Tibial artery (tissue), 4 donors: ENCODE results near the gene DPH2.

Source experiments
- DNase-seq, 2 donors: peaks; one replicate each; pipeline ENCODE4 v3.0.0-alpha.2; 2019
- H3K27ac ChIP-seq, 2 donors: fragments of 200-600 bp; sonication (generic) in 1 of 2; 1 replicate in 1 of 2; 2 replicates in 1 of 2; pipeline ENCODE4 v1.5.1; 2018 to 2019; ENCODE audit warnings: mild to moderate bottlenecking in 1 of 2
- H3K27me3 ChIP-seq, 2 donors: fragments of 200-600 bp; sonication (generic) in 1 of 2; one replicate each; pipeline versions ENCODE4 v1.5.1 to v1.6.0; 2016 to 2019
- H3K36me3 ChIP-seq, 3 donors: fragments of 200-600 bp; sonication (generic) in 2 of 3; one replicate each; pipeline ENCODE4 v1.5.1; 2016 to 2019; ENCODE audit warnings: mild to moderate bottlenecking in 2 of 3
- H3K4me1 ChIP-seq, 4 donors: fragments of 200-600 bp; sonication (generic) in 2 of 4; 1 replicate in 3 of 4; 2 replicates in 1 of 4; pipeline ENCODE4 v1.5.1; 2016 to 2019
- H3K4me3 ChIP-seq, 2 donors: fragments of 200-600 bp; sonication (generic) in 1 of 2; 1 replicate in 1 of 2; 2 replicates in 1 of 2; pipeline ENCODE4 v1.5.1; 2018 to 2019; ENCODE audit warnings: mild to moderate bottlenecking in 2 of 2
- H3K9me3 ChIP-seq, 3 donors: fragments of 200-600 bp; sonication (generic) in 1 of 3; one replicate each; pipeline ENCODE4 v1.5.1; 2016 to 2019
- intact Hi-C: fragments of 100-400 bp; cut with DNase I; formaldehyde crosslinking; loops from one replicate; pipeline ENCODE4 v1.15.0; 2023; ENCODE audit warnings: low total_unique reads
- TF ChIP-seq, protein P1 (sequence below), 2 experiments: fragments of 200-600 bp in 1 of 2; fragments of 450-650 bp in 1 of 2; IDR thresholded peaks; one replicate each; pipeline ENCODE4 v1.5.1; 2017 to 2019; ENCODE audit warnings: antibody characterized with exemption in 2 of 2, mild to moderate bottlenecking in 1 of 2, moderate library complexity in 1 of 2

DPH2 gene

DNA sequence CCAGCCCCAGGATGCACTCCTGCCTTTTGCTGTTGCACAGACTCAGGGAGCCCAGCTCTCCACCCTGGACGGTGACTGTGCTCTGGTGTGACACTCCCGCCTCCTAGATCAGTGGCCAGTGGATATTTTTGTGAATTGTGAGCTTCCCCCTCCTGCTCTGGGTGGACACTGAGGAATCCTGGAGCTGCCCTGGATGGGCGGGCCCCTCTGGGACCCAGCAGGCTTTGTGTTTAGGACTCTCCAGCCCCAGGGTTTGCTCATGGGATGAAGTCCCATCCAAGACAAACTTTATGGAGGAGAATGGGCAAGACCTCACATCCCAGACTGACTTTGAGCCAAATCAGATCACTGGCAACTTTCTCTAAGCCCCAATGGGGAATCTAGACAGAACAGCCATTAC lies 45.4 kb downstream of the DPH2 start:
- peak; percentile 39 to 82 for DNase-seq
- Histone ChIP-seq H3K9me3 (no peaks in the 10 kb centered on the region), H3K4me3 (no peak overlapping the region), H3K4me1 (peaks cover 0 to 32% (median 24%) of the 10 kb centered on the region in 4 donors), H3K27ac (peak overlapping the region; percentile 10 to 32), H3K27me3 (no peaks in the 10 kb centered on the region), H3K36me3 (no peaks in the 10 kb centered on the region)
- TF ChIP-seq, protein P1, sequence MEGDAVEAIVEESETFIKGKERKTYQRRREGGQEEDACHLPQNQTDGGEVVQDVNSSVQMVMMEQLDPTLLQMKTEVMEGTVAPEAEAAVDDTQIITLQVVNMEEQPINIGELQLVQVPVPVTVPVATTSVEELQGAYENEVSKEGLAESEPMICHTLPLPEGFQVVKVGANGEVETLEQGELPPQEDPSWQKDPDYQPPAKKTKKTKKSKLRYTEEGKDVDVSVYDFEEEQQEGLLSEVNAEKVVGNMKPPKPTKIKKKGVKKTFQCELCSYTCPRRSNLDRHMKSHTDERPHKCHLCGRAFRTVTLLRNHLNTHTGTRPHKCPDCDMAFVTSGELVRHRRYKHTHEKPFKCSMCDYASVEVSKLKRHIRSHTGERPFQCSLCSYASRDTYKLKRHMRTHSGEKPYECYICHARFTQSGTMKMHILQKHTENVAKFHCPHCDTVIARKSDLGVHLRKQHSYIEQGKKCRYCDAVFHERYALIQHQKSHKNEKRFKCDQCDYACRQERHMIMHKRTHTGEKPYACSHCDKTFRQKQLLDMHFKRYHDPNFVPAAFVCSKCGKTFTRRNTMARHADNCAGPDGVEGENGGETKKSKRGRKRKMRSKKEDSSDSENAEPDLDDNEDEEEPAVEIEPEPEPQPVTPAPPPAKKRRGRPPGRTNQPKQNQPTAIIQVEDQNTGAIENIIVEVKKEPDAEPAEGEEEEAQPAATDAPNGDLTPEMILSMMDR (IDR thresholded peaks at IDR 0.05), result no peak
- intact Hi-C loops, result no loop called here

DNA sequence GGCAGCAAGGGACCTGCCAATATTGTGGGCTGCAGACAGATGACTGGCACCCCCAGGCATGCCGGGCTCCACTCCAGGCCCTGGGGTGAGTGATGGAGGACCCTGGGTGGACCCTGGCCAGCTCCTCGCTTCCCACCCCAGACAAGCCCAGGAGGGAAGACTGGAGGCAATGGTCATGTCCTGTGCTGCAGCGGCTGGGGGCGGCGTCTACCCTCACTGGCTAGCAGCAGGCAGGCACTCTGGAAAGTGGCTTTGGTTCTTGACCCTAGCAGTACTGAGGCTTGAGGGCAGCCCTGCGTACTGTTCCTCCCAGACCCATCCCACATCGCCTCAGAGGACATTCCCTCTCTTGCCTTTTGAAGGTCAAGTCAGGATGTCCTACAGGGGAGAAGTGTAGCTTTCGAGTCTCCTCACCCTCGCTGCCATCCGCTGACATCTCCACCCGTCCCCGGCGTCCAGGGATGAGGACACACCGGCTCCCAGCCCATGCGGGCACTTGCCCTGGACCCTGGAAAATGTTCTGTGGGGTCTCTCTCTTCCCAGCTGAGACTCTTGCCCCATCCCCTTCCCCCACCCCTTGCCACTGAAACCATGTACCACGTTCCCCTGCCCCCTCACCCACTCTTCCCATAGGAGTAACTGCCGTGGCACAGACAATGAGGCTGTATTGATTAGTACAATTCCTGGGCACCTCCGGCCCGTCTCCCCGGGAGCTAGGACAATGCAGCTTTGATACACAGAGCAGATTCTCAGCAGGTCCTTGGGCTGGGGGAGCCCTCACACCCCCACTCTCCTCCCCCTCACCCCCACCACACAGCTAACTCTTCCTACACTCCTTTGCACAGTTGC lies 46.5 kb downstream of the DPH2 start:
- H3K27ac ChIP-seq, result peak overlapping the region in 1 of 2 donors; percentile 32
- H3K36me3 ChIP-seq, result no peaks in the 10 kb centered on the region
- no peaks in the 10 kb centered on the region for H3K9me3 ChIP-seq
- H3K4me1 ChIP-seq, result peaks cover 0 to 32% (median 24%) of the 10 kb centered on the region in 4 donors
- H3K4me3 ChIP-seq, result no peak overlapping the region
- no peaks in the 10 kb centered on the region for H3K27me3 ChIP-seq
- TF ChIP-seq, protein P1 (IDR thresholded peaks at IDR 0.05), result no peak
- intact Hi-C loops, result no loop called here
- no peak for DNase-seq

DNA sequence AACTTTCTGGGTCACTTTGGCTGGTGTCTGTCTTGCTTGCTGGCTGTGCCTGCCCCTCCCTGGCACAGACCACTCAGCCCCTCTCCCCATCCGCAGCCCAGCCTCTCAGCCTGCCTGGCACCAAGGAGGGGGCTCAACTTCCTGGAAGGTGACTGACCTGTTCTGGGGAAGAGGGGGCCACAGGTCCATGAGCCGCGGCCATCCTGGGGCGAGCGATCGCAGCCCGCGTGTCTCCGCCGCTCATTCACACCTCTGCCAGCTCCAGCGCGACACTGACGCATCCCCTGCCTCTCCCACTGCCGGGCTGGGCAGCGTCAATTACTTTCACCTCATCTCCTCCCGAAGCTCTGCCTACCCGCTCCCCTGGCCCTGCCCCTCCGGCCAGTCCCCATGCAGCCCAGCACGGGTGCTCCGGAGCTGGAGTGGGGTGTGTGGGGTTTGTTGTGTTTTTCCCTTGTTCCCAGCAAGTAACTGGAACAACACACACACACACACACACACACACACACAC lies 47.1 kb downstream of the DPH2 start:
- TF ChIP-seq, protein P1 (IDR thresholded peaks at IDR 0.05), result no peak
- H3K36me3 ChIP-seq, result no peaks in the 10 kb centered on the region
- H3K4me3 ChIP-seq, result no peak overlapping the region
- no peaks in the 10 kb centered on the region for H3K9me3 ChIP-seq
- H3K27me3 ChIP-seq, result no peaks in the 10 kb centered on the region
- intact Hi-C loops, result no loop called here
- no peak for DNase-seq
- H3K27ac ChIP-seq, result no peak overlapping the region
- peaks cover 0 to 32% (median 24%) of the 10 kb centered on the region in 4 donors for H3K4me1 ChIP-seq

DNA sequence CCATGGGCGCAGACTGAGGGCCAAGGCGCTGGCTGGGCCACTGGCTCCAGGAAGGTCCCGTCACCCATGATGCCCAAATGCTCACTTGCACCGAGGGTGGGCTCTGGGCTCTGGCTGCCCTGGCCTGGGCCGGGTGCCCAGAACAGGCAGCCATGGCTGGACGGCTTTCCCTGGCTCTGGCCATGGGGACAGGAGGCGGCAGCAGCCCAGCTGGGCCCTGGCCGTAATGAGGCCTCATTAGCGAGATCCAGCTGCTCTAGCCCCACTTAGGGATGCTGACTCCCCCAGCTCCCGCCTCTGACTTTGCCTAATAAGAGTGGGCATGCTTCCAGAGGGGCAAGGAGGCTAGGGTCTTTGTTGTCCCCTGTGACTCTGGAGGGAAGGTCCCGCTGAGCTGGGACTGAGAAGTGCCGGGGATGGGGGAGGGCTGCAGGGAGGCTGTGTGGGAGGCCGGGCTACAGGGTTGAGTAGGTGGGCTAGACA lies 49.7 kb downstream of the DPH2 start:
- H3K4me1 ChIP-seq, result peaks cover 0 to 19% (median 18%) of the 10 kb centered on the region in 4 donors
- no peaks in the 10 kb centered on the region for H3K27me3 ChIP-seq
- TF ChIP-seq, protein P1 (IDR thresholded peaks at IDR 0.05), result no peak
- H3K9me3 ChIP-seq, result no peaks in the 10 kb centered on the region
- no peak overlapping the region for H3K27ac ChIP-seq
- intact Hi-C loops, result no loop called here
- DNase-seq, result no peak
- H3K4me3 ChIP-seq, result no peak overlapping the region
- peaks cover 0 to 6% (median 5%) of the 10 kb centered on the region in 3 donors for H3K36me3 ChIP-seq

DNA sequence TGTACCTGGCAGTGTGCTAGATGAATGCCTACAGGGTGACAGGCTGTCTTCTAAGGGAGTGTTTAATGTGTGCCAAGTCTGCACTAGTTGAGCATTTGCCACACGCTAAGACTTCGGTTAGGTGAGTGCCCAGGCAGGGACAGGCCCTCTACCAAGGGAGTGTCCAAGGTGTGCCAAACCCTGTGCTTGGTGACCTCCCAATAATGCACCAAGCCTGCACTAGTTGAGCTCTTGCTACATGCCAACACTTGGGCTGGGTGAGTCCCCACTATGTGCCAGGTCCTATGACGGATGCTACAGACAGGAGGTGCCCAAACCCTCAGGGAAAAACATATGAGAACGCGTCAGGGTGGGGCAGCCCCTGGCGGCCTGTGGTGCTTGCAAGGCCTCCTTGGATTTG lies 50.7 kb downstream of the DPH2 start:
- TF ChIP-seq, protein P1 (IDR thresholded peaks at IDR 0.05), result no peak
- intact Hi-C loops, result no loop called here

More for the DNA sequence above, 50.7 kb downstream of the DPH2 start:
- Histone ChIP-seq H3K4me1 (peaks cover 0 to 10% (median 9%) of the 10 kb centered on the region in 4 donors), H3K27ac (no peak overlapping the region), H3K9me3 (no peaks in the 10 kb centered on the region), H3K36me3 (peaks cover 0 to 6% (median 5%) of the 10 kb centered on the region in 3 donors), H3K4me3 (no peak overlapping the region), H3K27me3 (no peaks in the 10 kb centered on the region)
- DNase-seq, result no peak
